ENCODE results near the gene CPEB2. TPM values are rescaled to one million over a fixed set of nuclear protein-coding genes. Genes with fewer than 3 reads are reported as not detected.

Gene CPEB2
- total RNA-seq (10 to 100 TPM; 17.2 to 29.3 TPM), total RNA-seq (18.0 to 27.3 reads per million in 2 donors)

DNA sequence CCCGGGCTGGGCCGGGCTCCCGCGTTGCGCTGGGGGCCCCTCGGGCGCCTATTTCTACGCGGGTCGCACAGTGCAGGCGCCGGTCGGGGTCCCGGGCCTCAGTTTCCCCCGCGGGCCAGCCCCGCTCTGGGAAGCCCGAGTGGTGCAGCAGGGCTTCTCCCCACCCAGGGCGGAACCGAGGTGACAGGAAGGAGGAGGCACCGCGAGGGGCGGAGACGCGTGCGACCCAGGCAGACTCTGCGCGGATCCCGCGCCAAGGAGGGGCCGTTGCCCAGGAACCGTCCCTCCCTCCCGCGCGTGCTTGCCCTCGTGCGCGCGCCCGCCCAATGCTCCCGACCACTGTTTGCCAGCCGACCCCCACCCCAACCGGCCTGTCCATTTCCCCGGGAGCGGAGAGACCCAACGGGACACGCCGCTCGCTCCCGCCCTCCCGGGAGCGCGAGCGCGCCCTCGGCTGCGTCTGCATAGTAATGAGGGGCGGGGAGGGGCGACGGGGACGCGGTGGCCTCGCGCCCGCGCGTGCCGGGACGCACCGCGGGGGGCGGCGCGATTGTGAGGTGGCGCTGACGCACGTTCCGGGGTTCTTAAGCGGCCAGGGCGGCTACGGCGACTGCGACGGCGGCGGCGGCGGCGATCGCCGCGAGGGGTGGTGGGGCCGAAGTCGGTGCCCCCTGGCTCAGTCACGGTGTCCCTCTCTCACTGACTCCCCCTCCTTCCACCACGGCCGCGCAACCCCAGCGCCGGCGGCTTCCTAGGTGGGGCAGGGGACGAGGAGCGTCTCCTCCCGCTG lies at the start of gene CPEB2:
Gene CPEB2, plus strand, starts transcription at position 613 of the 790 bp plus-strand sequence. CDS start 193 bp downstream, outside the sequence.
- Mint-ChIP-seq H3K27ac (peak within 1 kb of the TSS; percentile 87), H3K36me3 (ENCODE audit: low read depth) (no peaks in the 10 kb centered on the region), H3K4me1 (peaks cover 18% of the 10 kb centered on the region), H3K27me3 (no peaks in the 10 kb centered on the region), H3K4me3 (peak within 1 kb of the TSS; percentile 92)
- DNase-seq (peak; percentile 85 to 87 (median 86)), ATAC-seq (peak; percentile 77)
- no peaks in the 10 kb centered on the region for H3K9me3 ChIP-seq (ENCODE audit: control insufficient read depth, low read length, poor library complexity, severe bottlenecking)

DNA sequence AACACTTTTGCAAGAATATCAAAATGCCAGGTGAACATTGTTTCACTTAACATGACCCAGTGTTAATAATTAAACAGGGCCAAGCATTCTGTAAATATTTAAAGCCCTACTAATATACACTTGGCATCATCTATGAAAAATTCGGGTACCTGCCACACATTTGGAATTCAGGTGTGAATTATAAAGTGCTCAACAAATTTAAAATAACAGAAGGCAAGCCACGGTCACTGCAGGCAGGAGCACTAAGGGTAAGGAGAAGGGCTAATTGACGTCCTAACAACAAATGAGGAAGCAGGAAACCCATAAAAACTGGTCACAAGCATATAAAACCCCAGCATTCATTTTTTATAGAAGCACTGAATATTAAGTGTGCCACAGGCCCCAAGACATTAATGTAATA lies 43.8 kb upstream of the CPEB2 start:
- H3K27ac Mint-ChIP-seq: no peak overlapping the region
- peaks cover 43% of the 10 kb centered on the region for H3K27me3 Mint-ChIP-seq
- no peak overlapping the region for H3K4me3 Mint-ChIP-seq
- peaks cover 4% of the 10 kb centered on the region for H3K36me3 Mint-ChIP-seq (ENCODE audit: low read depth)
- no peaks in the 10 kb centered on the region for H3K9me3 ChIP-seq (ENCODE audit: control insufficient read depth, low read length, poor library complexity, severe bottlenecking)
- H3K4me1 Mint-ChIP-seq: no peaks in the 10 kb centered on the region
- no peak for ATAC-seq
- DNase-seq: no peak

DNA sequence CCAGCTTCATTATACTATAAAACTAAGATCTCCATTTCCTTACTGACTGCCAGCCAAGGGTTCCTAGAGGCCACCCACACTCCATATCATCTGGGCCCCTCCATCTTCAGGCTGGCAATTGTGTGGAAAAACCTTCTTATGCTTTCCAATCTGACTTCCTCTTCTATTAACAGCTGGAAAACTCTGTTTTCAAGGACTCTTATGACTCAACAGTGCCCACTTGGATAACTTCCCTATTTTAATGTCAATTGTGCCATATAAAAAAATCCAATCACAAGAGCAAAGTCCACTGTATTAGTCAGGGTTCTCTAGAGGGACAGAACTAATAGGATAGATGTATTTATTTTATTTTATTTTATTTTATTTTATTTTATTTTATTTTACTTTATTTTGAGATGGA lies 41.0 kb upstream of the CPEB2 start:
- Mint-ChIP-seq H3K27me3 (peaks cover 47% of the 10 kb centered on the region), H3K4me1 (no peaks in the 10 kb centered on the region), H3K27ac (no peak overlapping the region), H3K36me3 (ENCODE audit: low read depth) (peaks cover 4% of the 10 kb centered on the region), H3K4me3 (no peak overlapping the region)
- ATAC-seq (no peak), DNase-seq (no peak)
- H3K9me3 ChIP-seq (ENCODE audit: control insufficient read depth, low read length, poor library complexity, severe bottlenecking): no peaks in the 10 kb centered on the region

DNA sequence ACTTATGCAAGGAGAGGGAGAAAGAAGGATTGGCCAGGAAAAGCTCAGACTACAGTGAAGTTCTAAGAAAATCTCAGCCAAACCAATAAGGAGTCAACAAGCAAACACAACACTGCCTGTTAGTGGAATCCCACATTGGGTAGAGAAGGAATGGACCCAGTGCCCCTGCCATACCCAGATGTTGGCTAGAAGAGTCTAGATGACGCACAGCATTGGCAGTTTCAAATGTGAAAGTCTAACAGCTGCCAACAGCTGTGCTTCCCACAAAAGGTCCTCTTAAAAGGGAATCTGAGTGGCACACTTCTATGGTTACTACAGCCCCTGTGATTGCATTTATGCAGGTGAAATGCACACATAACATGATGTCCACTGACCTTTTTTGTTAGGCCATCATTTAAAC lies 37.2 kb upstream of the CPEB2 start:
- H3K27ac Mint-ChIP-seq: no peak overlapping the region
- DNase-seq (no peak), ATAC-seq (no peak)
- no peaks in the 10 kb centered on the region for H3K4me1 Mint-ChIP-seq
- no peaks in the 10 kb centered on the region for H3K9me3 ChIP-seq (ENCODE audit: control insufficient read depth, low read length, poor library complexity, severe bottlenecking)
- peaks cover 52% of the 10 kb centered on the region for H3K27me3 Mint-ChIP-seq
- no peaks in the 10 kb centered on the region for H3K36me3 Mint-ChIP-seq (ENCODE audit: low read depth)
- H3K4me3 Mint-ChIP-seq: no peak overlapping the region

DNA sequence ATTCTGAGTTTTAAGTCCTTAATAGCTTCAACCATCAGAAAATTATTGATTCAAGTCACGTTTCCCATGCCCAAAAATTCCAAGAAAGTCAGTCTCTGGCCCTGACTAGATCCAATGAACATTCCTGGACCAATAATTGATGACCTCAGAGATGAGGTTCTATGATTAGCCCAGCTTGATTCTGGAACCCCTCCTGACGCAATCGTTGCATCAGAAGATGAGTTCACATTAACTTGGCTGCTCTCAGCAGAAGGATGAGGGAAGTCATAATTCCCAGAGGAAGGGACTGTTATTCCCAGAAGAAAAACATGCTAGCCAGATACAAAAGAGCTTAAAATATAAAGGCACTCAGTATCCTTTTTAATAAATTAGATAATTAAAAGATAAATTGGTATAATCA lies 34.3 kb upstream of the CPEB2 start:
- H3K27me3 Mint-ChIP-seq: peaks cover 42% of the 10 kb centered on the region
- no peak overlapping the region for H3K27ac Mint-ChIP-seq
- H3K4me3 Mint-ChIP-seq: no peak overlapping the region
- no peaks in the 10 kb centered on the region for H3K9me3 ChIP-seq (ENCODE audit: control insufficient read depth, low read length, poor library complexity, severe bottlenecking)
- H3K36me3 Mint-ChIP-seq (ENCODE audit: low read depth): no peaks in the 10 kb centered on the region
- ATAC-seq (no peak), DNase-seq (no peak)
- no peaks in the 10 kb centered on the region for H3K4me1 Mint-ChIP-seq

DNA sequence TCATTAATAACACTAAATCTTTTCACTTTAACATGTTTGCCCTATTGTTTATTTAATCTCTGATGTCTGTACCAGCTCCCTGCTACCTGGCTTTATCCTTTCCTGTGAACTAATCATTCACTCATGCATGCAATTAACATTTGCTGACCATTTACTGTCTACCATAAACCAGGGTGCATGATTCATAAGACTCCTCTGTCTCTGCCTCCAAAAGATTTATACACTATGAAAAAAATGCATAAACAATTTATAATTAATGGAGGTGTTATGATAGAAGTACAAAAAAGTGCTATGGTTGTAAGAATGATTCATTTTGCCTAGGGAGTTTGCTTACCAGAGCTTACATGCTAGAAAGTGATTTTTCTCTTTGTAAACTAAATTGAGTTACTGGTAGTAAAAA lies 24.5 kb upstream of the CPEB2 start:
- Mint-ChIP-seq H3K36me3 (ENCODE audit: low read depth) (peaks cover 4% of the 10 kb centered on the region), H3K4me3 (no peak overlapping the region), H3K27ac (no peak overlapping the region), H3K27me3 (peaks cover 15% of the 10 kb centered on the region), H3K4me1 (no peaks in the 10 kb centered on the region)
- no peaks in the 10 kb centered on the region for H3K9me3 ChIP-seq (ENCODE audit: control insufficient read depth, low read length, poor library complexity, severe bottlenecking)
- ATAC-seq: no peak
- DNase-seq: no peak

DNA sequence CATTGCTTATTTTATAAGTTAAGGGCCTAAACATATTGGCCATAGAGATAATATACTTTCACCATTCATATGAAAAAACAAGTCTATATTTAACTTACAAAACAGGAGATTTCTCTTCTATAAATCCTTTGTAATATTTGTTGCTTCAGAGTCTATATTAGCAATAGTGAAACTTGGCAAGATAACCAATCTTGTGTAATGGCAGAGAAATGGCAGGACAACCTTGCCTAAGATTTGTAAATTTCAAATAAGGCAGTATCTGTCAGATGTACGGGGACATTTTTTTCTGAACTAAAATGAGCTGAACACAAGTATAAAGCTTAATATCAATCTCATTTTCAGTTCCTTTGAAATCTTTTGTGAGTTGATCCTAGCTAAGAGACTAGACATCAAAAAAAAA lies 17.8 kb upstream of the CPEB2 start:
- H3K4me1 Mint-ChIP-seq: no peaks in the 10 kb centered on the region
- no peak overlapping the region for H3K27ac Mint-ChIP-seq
- H3K36me3 Mint-ChIP-seq (ENCODE audit: low read depth): peaks cover 6% of the 10 kb centered on the region
- peaks cover 17% of the 10 kb centered on the region for H3K27me3 Mint-ChIP-seq
- DNase-seq (no peak), ATAC-seq (no peak)
- H3K9me3 ChIP-seq (ENCODE audit: control insufficient read depth, low read length, poor library complexity, severe bottlenecking): no peaks in the 10 kb centered on the region
- H3K4me3 Mint-ChIP-seq: no peak overlapping the region

DNA sequence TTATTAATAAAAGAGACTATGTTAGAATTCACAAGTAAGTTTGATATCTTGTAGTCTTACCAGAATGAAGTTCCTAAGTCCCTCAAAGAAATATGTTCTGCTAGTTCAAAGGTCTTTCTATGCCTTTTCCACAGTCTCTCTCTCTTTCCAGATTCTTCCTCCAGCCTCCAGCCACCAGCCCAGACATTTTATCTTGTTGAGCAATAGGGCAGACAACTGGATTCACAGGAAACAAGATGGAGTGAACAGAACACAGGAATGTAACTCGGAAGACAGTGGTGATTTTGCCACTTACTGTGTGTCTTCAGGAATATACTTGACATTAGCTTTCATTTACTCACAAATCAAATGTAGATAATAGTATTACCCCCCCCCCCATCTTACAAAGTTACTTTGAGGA lies 17.1 kb upstream of the CPEB2 start:
- Mint-ChIP-seq H3K36me3 (ENCODE audit: low read depth) (peaks cover 4% of the 10 kb centered on the region), H3K4me1 (no peaks in the 10 kb centered on the region), H3K4me3 (no peak overlapping the region), H3K27me3 (peaks cover 17% of the 10 kb centered on the region), H3K27ac (no peak overlapping the region)
- H3K9me3 ChIP-seq (ENCODE audit: control insufficient read depth, low read length, poor library complexity, severe bottlenecking): no peaks in the 10 kb centered on the region
- DNase-seq (no peak), ATAC-seq (no peak)

DNA sequence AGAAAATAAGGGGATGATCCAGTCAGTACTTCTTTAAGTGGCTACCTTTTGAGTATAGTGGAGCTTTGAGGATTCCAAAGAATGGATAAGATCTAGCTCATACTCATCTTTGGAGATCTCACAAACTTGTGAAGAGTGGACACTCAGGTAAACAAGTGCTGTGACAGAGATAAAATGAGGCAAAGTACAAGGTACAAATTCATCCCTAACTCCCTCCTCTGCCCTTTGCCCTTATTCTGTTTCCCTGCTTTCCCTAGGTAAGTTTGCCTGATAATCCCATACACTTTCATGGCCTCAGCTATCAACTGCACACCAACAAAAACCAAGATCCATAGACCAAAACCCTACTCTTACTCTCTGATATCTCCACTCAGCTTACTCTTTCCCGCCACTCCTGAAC lies 16.4 kb upstream of the CPEB2 start:
- no peak overlapping the region for H3K27ac Mint-ChIP-seq
- ATAC-seq (no peak), DNase-seq (no peak)
- no peaks in the 10 kb centered on the region for H3K9me3 ChIP-seq (ENCODE audit: control insufficient read depth, low read length, poor library complexity, severe bottlenecking)
- peaks cover 17% of the 10 kb centered on the region for H3K27me3 Mint-ChIP-seq
- no peak overlapping the region for H3K4me3 Mint-ChIP-seq
- H3K4me1 Mint-ChIP-seq: no peaks in the 10 kb centered on the region
- H3K36me3 Mint-ChIP-seq (ENCODE audit: low read depth): peaks cover 4% of the 10 kb centered on the region

DNA sequence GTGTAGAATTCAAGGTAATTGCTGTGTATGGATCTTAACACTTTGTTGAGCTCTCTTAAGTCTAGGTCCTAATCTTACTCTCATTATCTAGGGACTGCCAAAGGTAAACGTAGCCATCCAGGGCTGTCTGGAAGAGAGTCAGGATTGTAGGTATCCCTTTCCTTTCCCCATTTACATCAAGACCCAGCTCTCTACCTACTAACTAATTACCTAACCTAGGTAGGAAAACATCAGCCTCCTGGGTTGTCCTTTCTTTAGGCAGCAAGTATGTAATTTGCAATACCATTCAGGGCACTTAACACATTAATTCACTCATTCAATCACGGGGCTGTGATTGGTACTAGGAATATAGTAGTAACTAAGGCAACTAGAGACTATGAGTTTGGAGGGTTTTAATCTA lies 15.2 kb upstream of the CPEB2 start:
- no peak overlapping the region for H3K4me3 Mint-ChIP-seq
- DNase-seq (no peak), ATAC-seq (no peak)
- H3K27me3 Mint-ChIP-seq: peaks cover 20% of the 10 kb centered on the region
- H3K27ac Mint-ChIP-seq: no peak overlapping the region
- H3K9me3 ChIP-seq (ENCODE audit: control insufficient read depth, low read length, poor library complexity, severe bottlenecking): no peaks in the 10 kb centered on the region
- H3K36me3 Mint-ChIP-seq (ENCODE audit: low read depth): peaks cover 4% of the 10 kb centered on the region
- no peaks in the 10 kb centered on the region for H3K4me1 Mint-ChIP-seq

DNA sequence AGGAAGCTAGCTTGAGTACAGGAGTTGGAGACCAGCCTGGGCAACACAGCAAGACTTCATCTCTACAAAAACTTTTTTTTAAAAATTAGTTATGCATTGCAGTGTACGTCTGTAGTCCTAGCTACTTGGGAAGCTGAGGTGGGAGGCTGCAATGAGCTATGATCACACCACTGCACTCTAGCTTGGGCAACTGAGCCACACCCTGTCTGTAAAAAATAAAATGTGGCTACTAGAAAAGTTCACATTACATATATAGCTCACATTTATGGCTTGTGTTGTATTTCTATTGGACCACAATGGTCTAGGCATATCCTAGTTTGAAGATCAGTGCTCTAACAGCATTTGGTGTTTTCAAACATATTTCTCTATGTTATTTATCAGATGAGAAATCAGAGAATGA lies 11.8 kb upstream of the CPEB2 start:
- DNase-seq (no peak), ATAC-seq (no peak)
- H3K36me3 Mint-ChIP-seq (ENCODE audit: low read depth): peaks cover 4% of the 10 kb centered on the region
- H3K9me3 ChIP-seq (ENCODE audit: control insufficient read depth, low read length, poor library complexity, severe bottlenecking): no peaks in the 10 kb centered on the region
- peaks cover 41% of the 10 kb centered on the region for H3K27me3 Mint-ChIP-seq
- no peak overlapping the region for H3K27ac Mint-ChIP-seq
- H3K4me3 Mint-ChIP-seq: no peak overlapping the region
- H3K4me1 Mint-ChIP-seq: peaks cover 10% of the 10 kb centered on the region

DNA sequence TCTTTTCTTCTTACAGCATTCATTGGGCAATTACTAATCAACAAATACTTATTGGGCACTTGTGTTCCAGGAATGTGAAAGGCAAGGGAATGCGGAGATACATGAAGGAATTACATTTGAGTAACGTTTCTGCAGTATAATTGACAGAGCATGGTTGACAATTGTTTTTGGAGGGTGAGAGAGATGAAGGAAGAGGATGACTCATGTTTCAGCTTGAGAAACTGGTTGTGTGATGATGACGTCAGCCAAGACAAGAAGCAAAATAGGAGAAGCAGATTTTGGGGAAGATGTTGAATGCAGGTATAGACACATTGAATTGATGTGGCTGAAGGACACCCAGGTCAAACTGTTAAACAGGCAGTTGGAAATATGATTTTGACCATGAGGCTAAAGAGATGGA lies 8.0 kb upstream of the CPEB2 start:
- DNase-seq (no peak), ATAC-seq (no peak)
- no peaks in the 10 kb centered on the region for H3K9me3 ChIP-seq (ENCODE audit: control insufficient read depth, low read length, poor library complexity, severe bottlenecking)
- Mint-ChIP-seq H3K4me1 (peaks cover 15% of the 10 kb centered on the region), H3K27ac (no peak overlapping the region), H3K4me3 (no peak overlapping the region), H3K36me3 (ENCODE audit: low read depth) (peaks cover 2% of the 10 kb centered on the region), H3K27me3 (peaks cover 32% of the 10 kb centered on the region)

DNA sequence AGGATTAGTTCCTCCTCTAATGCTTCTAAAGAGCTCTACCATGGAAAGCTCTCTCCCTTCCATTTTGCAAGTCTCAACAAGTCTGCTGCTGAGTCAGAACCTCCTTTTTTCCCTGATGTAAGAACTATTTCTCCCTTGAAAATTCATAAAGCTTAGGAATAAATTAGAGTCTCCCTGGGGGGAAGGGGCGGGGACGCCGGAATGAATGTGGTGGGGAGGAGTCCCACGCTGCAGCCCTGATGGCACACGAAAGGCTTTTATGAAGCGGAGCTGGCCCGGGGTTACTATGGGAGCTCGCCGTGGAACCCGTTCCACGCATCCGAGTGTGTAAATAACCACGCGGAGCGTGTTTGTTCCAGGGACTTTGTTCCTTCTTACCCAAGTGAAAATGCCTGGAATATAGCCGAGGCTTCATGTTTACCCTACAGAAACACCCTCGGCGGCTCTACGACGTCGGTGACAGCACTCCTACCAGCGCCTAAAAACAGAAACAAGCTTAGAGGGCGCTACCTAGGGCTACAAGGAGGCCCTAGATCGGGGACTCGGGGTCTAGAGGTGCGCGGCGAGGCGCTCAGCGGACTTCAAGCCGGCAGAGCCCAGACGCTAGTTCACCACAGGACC lies 923 bp upstream of the CPEB2 start:
- ATAC-seq: peak; percentile 29
- H3K9me3 ChIP-seq (ENCODE audit: control insufficient read depth, low read length, poor library complexity, severe bottlenecking): no peaks in the 10 kb centered on the region
- peak in 2 of 3 donors; percentile 22 to 38 for DNase-seq
- Mint-ChIP-seq H3K27me3 (no peaks in the 10 kb centered on the region), H3K27ac (peak overlapping the region; percentile 87), H3K4me3 (peak overlapping the region; percentile 92), H3K36me3 (ENCODE audit: low read depth) (no peaks in the 10 kb centered on the region), H3K4me1 (peaks cover 17% of the 10 kb centered on the region)
